WTC11 (cell line): ENCODE data around the gene RAB12. TPM values are rescaled to one million over a fixed set of nuclear protein-coding genes. Genes with fewer than 3 reads are reported as not detected.
A peak's percentile ranks its signal among the peaks of the same experiment; 100 is the strongest.

Experiments used
- ATAC-seq: fragments of 200-7000 bp; cut with Tn5 transposase; 2 replicates; pipeline ENCODE4 v1.10.0; 2021; ENCODE audit warnings: mild to moderate bottlenecking, moderate library complexity
- CTCF ChIA-PET: fragments of 300-600 bp; sonication (Branson Sonifier 250); formaldehyde crosslinking; loops from one replicate; lab custom pipeline; 2021; ENCODE audit warnings: antibody characterized with exemption; lab: Charles Lee
- POLR2A ChIA-PET: fragments of 350-600 bp; sonication (Branson Sonifier 250); formaldehyde crosslinking; loops from one replicate; lab custom pipeline; 2021; ENCODE audit warnings: antibody characterized with exemption; lab: Charles Lee
- DNase-seq: peaks from one replicate; pipeline ENCODE4 v3.0.0; 2021; ENCODE audit warnings: low spot score
- H3K27ac Mint-ChIP-seq: 2 replicates; pipeline ENCODE4 v1.8.0; 2021; ENCODE audit warnings: mixed read lengths
- H3K27me3 Mint-ChIP-seq: 2 replicates; pipeline ENCODE4 v1.8.0; 2021; ENCODE audit warnings: low read depth, mild to moderate bottlenecking, moderate library complexity, mixed read lengths
- H3K36me3 Mint-ChIP-seq: 2 replicates; pipeline ENCODE4 v1.8.0; 2021; ENCODE audit warnings: mixed read lengths
- H3K4me1 Mint-ChIP-seq: 2 replicates; pipeline ENCODE4 v1.8.0; 2022; ENCODE audit warnings: mixed read lengths
- H3K4me3 Mint-ChIP-seq: 2 replicates; pipeline ENCODE4 v1.8.0; 2021; ENCODE audit warnings: mild to moderate bottlenecking, moderate library complexity, mixed read lengths
- H3K9me3 Mint-ChIP-seq: 2 replicates; pipeline ENCODE4 v1.8.0; 2021; ENCODE audit warnings: mixed read lengths
- FOXJ3 ChIP-seq: sonication (generic); formaldehyde crosslinking; IDR thresholded peaks from 2 replicates; pipeline ENCODE4 v1.9.0; 2021; ENCODE audit warnings: missing genetic modification reagents, mild to moderate bottlenecking, borderline replicate concordance
- IRF2 ChIP-seq: sonication (generic); formaldehyde crosslinking; IDR thresholded peaks from 2 replicates; pipeline ENCODE4 v1.8.0; 2022; ENCODE audit warnings: low read depth, missing genetic modification reagents, borderline replicate concordance
- JAZF1 ChIP-seq: fragments of 250-450 bp; sonication (Bioruptor Pico); IDR thresholded peaks from 2 replicates; pipeline ENCODE4 v1.9.0; 2021; ENCODE audit warnings: moderate library complexity, mild to moderate bottlenecking, inconsistent platforms
- RELA ChIP-seq: sonication (generic); formaldehyde crosslinking; IDR thresholded peaks from 2 replicates; pipeline ENCODE4 v1.8.1; 2022; ENCODE audit warnings: missing genetic modification reagents, mild to moderate bottlenecking, borderline replicate concordance
- ZNF121 ChIP-seq: sonication (generic); formaldehyde crosslinking; IDR thresholded peaks from 2 replicates; pipeline ENCODE4 v1.8.0; 2023; ENCODE audit warnings: missing genetic modification reagents
- total RNA-seq: library from RNA; stranded (reverse); gene quantifications from 3 replicates; pipeline ENCODE4 v1.2.3, GENCODE V29; 2021
- TF ChIP-seq, protein P1 (sequence below): fragments of 250-450 bp; sonication (Bioruptor Pico); IDR thresholded peaks from 2 replicates; pipeline ENCODE4 v1.8.0; 2021; ENCODE audit warnings: mild to moderate bottlenecking
- TF ChIP-seq, protein P2 (sequence below): fragments of 250-450 bp; sonication (Bioruptor Pico); conservative IDR thresholded peaks from 2 replicates; pipeline ENCODE4 v1.9.0; 2021; ENCODE audit warnings: mild to moderate bottlenecking
- TF ChIP-seq, protein P3 (sequence below): sonication (generic); formaldehyde crosslinking; IDR thresholded peaks from 2 replicates; pipeline ENCODE4 v1.8.0; 2022; ENCODE audit warnings: mild to moderate bottlenecking, missing genetic modification reagents
- TF ChIP-seq, protein P4 (sequence below): sonication (generic); formaldehyde crosslinking; IDR thresholded peaks from 2 replicates; pipeline ENCODE4 v1.8.0; 2023; ENCODE audit warnings: mild to moderate bottlenecking, missing genetic modification reagents
- TF ChIP-seq, protein P5 (sequence below): sonication (generic); formaldehyde crosslinking; IDR thresholded peaks from 2 replicates; pipeline ENCODE4 v1.8.1; 2023; ENCODE audit warnings: mild to moderate bottlenecking, missing genetic modification reagents

The RAB12 gene
- total RNA-seq, 1 experiment from 2014 or later, result 69.3 TPM

DNA sequence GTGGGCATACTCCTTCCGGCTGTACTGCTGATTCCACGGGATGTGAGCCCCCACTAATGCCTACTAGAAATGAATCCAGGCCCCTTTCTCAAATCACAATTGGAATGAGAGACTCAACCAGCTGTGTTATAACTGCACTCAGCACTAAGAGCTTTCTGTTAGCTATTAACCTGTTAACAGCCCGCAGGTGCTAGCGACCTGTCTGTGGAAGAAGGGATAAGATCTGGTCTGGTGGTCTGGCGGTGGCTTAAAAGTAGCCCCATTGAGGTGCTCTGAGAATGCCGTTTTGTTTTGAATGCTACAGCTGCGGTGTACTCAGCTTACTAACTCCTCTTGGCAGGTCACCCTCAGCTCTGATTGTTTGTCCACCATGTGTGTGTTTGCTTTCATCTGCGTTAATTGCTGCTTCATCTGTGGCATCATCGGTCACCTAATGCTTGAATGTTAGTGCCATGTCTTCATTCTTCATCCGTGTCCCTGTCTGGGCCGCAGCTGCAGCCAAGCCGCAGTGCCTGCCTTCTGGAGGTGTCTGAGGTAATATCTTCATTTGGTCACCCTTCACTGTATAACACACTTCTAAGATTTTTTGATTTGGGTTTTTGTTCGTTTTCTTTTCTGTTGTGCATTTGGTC is 16.3 kb downstream of the RAB12 start (continued):
- TF ChIP-seq, protein P1, sequence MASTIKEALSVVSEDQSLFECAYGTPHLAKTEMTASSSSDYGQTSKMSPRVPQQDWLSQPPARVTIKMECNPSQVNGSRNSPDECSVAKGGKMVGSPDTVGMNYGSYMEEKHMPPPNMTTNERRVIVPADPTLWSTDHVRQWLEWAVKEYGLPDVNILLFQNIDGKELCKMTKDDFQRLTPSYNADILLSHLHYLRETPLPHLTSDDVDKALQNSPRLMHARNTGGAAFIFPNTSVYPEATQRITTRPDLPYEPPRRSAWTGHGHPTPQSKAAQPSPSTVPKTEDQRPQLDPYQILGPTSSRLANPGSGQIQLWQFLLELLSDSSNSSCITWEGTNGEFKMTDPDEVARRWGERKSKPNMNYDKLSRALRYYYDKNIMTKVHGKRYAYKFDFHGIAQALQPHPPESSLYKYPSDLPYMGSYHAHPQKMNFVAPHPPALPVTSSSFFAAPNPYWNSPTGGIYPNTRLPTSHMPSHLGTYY (CRISPR knock-in tag), result no peak
- TF ChIP-seq, all 79 proteins: peak for 0

DNA sequence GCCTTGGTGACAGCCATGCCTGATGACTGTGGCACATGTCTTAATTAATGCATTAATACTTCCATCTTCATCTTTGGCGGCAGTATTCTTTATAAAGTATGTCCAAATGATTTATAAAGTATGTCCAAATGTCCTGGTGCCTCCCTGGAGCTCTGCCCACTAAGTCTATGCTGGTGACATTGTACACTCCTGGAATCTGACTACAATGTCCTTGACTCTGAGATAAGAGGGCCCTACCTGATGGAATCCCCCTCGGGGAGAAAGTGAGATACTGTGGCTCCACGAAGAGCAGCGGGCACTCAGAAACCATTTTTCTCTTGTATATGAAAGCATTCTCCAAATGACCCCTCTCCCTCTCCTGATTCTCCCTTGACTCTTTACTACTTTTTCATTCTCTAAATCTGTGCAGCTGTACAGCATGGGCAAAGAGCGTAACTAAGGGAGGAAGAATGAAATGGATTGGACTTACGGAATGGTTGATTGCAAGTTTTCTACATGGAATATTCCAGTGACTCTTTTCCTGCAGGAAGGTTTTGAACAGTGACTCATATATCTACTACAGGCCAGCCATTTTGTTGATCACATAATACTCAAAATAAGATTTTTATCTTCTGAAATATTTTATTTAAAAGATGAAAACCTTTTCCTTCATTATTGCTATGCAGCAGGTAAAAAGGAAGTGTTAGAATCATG is 17.3 kb downstream of the RAB12 start:
- Mint-ChIP-seq H3K4me1 (peaks cover 94% of the 10 kb centered on the region), H3K9me3 (no peaks in the 10 kb centered on the region), H3K27me3 (no peaks in the 10 kb centered on the region), H3K27ac (peak overlapping the region; percentile 98), H3K4me3 (no peak overlapping the region), H3K36me3 (peaks cover 47% of the 10 kb centered on the region)
- ChIA-PET POLR2A (interaction anchor here (0.7 kb wide), 1 partner anchor 10 kb away, joined by 3 read pairs; no protein-coding TSS in a partner anchor), CTCF (interaction anchor here (0.5 to 1.0 kb wide), 2 partner anchors 10 to 361 kb away, joined by 3 read pairs; no protein-coding TSS in a partner anchor)
- TF ChIP-seq IRF2 (CRISPR knock-in tag) (no peak), JAZF1 (no peak)
- DNase-seq, result no peak
- ATAC-seq, result no peak

DNA sequence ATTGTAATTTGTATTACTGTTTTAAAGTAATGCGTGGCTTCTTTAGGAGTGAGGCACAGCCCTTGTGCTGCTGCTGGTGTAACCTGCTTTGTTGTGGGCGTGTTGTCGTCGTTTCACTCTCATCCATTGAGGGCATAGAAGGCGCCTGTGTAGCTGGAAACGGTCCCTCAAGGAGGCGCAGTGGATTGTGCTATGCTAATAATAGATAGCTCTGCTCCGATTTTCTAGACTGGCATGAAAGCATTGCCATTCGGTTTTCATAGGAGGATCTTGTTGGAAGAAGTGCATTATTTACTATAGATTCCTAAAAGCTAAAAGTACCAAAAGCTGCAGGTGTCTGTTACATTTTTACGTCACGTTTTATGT is 17.9 kb downstream of the RAB12 start:
- H3K36me3 Mint-ChIP-seq, result peaks cover 51% of the 10 kb centered on the region
- TF ChIP-seq, protein P2, sequence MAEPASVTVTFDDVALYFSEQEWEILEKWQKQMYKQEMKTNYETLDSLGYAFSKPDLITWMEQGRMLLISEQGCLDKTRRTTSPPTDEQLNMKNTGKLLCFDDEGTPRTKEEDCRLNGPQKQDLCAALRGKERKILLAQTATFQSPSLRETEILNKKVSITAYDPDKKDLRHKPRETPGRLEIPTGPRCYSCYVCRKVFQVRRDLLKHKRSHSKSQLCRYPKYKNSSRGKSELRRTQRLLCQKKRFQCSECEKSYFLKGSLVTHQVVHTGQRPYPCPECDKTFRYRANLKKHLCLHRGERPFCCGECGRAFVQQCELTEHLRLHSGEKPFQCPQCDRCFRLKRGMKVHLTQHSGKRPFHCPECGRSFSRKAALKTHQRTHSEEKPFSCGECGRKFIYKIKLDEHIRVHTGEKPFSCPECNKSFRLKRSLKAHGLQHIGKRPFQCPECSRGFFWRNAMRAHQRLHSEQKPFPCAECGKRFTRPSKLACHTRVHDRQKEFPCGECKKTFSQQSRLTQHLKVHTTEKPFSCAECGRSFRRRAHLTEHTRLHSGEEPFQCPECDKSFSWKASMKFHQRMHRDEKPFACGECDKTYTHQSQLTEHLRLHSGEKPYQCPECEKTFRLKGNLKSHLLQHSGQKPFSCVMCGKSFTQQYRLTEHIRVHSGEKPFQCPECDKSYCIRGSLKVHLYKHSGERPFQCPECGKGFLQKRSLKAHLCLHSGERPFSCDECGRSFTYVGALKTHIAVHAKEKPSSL (CRISPR knock-in tag), result no peak
- peak overlapping the region; percentile 15; the same call in 1 of the 2 replicates for H3K4me3 Mint-ChIP-seq
- DNase-seq (no peak), ATAC-seq (no peak)
- H3K9me3 Mint-ChIP-seq, result no peaks in the 10 kb centered on the region
- no peaks in the 10 kb centered on the region for H3K27me3 Mint-ChIP-seq
- ChIA-PET POLR2A (no interaction called here), CTCF (interaction anchor here (0.5 to 1.0 kb wide), 3 partner anchors 11 to 361 kb away, joined by 3 read pairs; no protein-coding TSS in a partner anchor)
- H3K27ac Mint-ChIP-seq, result peak overlapping the region; percentile 96
- H3K4me1 Mint-ChIP-seq, result peaks cover 93% of the 10 kb centered on the region

DNA sequence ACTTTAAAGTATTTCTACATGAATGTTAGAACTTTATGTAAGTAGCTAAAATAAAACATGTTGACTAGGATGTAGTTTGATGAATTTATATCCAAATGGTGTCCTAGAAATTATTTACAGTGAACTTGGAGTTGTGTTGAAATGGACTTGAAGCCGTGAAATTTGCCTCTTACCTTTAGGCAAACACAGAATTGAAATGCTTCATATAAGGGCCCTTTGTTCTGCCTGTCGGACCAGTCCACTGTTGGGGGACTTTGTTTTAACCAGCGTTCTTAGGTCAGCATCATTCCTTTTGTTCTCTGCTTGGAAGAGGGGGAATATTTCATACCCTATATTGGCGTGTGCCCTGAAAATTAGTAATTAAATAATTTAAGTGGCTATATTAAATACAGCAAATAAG is 18.3 kb downstream of the RAB12 start:
- no peak for TF ChIP-seq IRF2 (CRISPR knock-in tag)
- TF ChIP-seq, protein P3, sequence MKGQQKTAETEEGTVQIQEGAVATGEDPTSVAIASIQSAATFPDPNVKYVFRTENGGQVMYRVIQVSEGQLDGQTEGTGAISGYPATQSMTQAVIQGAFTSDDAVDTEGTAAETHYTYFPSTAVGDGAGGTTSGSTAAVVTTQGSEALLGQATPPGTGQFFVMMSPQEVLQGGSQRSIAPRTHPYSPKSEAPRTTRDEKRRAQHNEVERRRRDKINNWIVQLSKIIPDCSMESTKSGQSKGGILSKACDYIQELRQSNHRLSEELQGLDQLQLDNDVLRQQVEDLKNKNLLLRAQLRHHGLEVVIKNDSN (CRISPR knock-in tag), result no peak
- TF ChIP-seq RELA, result no peak
- TF ChIP-seq, protein P4, sequence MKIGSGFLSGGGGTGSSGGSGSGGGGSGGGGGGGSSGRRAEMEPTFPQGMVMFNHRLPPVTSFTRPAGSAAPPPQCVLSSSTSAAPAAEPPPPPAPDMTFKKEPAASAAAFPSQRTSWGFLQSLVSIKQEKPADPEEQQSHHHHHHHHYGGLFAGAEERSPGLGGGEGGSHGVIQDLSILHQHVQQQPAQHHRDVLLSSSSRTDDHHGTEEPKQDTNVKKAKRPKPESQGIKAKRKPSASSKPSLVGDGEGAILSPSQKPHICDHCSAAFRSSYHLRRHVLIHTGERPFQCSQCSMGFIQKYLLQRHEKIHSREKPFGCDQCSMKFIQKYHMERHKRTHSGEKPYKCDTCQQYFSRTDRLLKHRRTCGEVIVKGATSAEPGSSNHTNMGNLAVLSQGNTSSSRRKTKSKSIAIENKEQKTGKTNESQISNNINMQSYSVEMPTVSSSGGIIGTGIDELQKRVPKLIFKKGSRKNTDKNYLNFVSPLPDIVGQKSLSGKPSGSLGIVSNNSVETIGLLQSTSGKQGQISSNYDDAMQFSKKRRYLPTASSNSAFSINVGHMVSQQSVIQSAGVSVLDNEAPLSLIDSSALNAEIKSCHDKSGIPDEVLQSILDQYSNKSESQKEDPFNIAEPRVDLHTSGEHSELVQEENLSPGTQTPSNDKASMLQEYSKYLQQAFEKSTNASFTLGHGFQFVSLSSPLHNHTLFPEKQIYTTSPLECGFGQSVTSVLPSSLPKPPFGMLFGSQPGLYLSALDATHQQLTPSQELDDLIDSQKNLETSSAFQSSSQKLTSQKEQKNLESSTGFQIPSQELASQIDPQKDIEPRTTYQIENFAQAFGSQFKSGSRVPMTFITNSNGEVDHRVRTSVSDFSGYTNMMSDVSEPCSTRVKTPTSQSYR (CRISPR knock-in tag), result no peak
- TF ChIP-seq, protein P1 (CRISPR knock-in tag), result no peak
- TF ChIP-seq, protein P5, sequence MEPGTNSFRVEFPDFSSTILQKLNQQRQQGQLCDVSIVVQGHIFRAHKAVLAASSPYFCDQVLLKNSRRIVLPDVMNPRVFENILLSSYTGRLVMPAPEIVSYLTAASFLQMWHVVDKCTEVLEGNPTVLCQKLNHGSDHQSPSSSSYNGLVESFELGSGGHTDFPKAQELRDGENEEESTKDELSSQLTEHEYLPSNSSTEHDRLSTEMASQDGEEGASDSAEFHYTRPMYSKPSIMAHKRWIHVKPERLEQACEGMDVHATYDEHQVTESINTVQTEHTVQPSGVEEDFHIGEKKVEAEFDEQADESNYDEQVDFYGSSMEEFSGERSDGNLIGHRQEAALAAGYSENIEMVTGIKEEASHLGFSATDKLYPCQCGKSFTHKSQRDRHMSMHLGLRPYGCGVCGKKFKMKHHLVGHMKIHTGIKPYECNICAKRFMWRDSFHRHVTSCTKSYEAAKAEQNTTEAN (CRISPR knock-in tag), result no peak
- no peak for TF ChIP-seq FOXJ3 (CRISPR knock-in tag)
- no peak for TF ChIP-seq ZNF121 (CRISPR knock-in tag)
- Mint-ChIP-seq H3K27me3 (no peaks in the 10 kb centered on the region), H3K9me3 (no peaks in the 10 kb centered on the region), H3K36me3 (peaks cover 55% of the 10 kb centered on the region), H3K4me1 (peaks cover 94% of the 10 kb centered on the region), H3K4me3 (0 out of 2 replicates have a peak overlapping the region, but pooled peaks have one; percentile 43), H3K27ac (peak overlapping the region; percentile 96)
- ChIA-PET CTCF (interaction anchor here (0.6 to 1.0 kb wide), 2 partner anchors 18 to 360 kb away, joined by 3 read pairs; no protein-coding TSS in a partner anchor), POLR2A (no interaction called here)
- no peak for DNase-seq
- no peak for ATAC-seq
